ENCODE data around the gene TENM4. TPM values are rescaled to one million over a fixed set of nuclear protein-coding genes. Genes with fewer than 3 reads are reported as not detected.

Gene TENM4
- polyA plus RNA-seq, 1 experiment = 5.5 TPM

DNA sequence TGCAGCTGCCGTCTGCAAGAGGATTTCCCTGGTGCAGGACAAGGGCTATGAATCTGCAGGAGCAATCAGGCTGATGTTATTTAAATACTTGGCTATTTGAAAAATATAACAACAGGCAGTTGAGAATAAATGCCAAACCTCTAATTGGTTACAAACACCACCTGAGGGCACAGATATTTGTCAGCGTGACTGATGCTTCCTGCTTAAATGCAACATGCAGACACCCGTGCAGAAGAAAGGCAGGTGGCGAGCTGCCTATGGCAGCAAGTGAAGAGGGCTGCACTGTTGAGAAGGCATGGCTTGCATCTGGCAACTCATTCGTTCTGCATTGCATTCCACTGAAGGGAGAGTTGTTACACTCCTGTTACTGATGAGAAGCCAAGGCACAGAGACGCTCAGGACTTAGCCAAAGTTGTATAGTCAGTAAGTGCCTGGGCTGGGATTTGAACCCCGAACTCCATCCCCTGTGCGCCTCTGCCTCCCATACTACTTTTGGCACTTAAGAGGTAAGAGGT, 350.6 kb downstream of the TENM4 start:
- no peak for DNase-seq (ENCODE audit: low read depth, low spot score)
- ChIA-PET POLR2A (no interaction called here), CTCF (interaction anchor here (1.0 to 3.2 kb wide), 3 partner anchors 10 to 444 kb away, joined by 3 to 16 read pairs (median 6); no protein-coding TSS in a partner anchor)
- H3K9me3 ChIP-seq (ENCODE audit: control insufficient read depth, insufficient read depth, low read length) = peaks cover 7% of the 10 kb centered on the region; the same call in 1 of the 2 replicates
- no peaks in the 10 kb centered on the region for H3K27me3 ChIP-seq (ENCODE audit: control insufficient read depth, insufficient read depth, low read length)
- TF ChIP-seq, protein P1, sequence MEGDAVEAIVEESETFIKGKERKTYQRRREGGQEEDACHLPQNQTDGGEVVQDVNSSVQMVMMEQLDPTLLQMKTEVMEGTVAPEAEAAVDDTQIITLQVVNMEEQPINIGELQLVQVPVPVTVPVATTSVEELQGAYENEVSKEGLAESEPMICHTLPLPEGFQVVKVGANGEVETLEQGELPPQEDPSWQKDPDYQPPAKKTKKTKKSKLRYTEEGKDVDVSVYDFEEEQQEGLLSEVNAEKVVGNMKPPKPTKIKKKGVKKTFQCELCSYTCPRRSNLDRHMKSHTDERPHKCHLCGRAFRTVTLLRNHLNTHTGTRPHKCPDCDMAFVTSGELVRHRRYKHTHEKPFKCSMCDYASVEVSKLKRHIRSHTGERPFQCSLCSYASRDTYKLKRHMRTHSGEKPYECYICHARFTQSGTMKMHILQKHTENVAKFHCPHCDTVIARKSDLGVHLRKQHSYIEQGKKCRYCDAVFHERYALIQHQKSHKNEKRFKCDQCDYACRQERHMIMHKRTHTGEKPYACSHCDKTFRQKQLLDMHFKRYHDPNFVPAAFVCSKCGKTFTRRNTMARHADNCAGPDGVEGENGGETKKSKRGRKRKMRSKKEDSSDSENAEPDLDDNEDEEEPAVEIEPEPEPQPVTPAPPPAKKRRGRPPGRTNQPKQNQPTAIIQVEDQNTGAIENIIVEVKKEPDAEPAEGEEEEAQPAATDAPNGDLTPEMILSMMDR (IDR thresholded peaks at IDR 0.05; ENCODE audit: low read depth, low read length) = no peak
- H3K4me3 ChIP-seq (ENCODE audit: low read depth, low read length) = no peak overlapping the region
- no peak overlapping the region for H3K27ac ChIP-seq (ENCODE audit: low read depth, low read length)

DNA sequence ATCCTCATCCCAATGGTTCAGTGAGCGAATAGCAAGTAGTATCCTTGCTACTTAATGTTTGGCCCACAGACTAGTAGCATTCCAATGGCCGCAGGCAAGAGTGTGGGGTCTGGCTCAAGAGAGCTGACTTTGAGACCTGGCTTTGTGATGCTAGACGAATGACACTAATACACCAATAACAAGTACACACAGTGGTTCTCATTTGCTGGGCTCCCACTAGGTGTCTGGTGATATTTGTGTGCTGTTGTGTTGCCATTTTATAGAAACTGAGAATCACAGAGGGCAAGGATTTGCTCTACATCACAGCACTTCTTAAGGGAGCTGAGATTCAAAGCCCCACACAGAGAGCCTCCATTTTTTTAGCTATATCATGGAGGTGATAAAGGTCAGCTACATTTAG, 351.2 kb downstream of the TENM4 start:
- DNase-seq (ENCODE audit: low read depth, low spot score) = no peak
- Histone ChIP-seq H3K27me3 (ENCODE audit: control insufficient read depth, insufficient read depth, low read length) (no peaks in the 10 kb centered on the region), H3K9me3 (ENCODE audit: control insufficient read depth, insufficient read depth, low read length) (peaks cover 7% of the 10 kb centered on the region; the same call in 1 of the 2 replicates), H3K27ac (ENCODE audit: low read depth, low read length) (no peak overlapping the region), H3K4me3 (ENCODE audit: low read depth, low read length) (no peak overlapping the region)
- TF ChIP-seq, protein P1 (IDR thresholded peaks at IDR 0.05; ENCODE audit: low read depth, low read length) = no peak
- ChIA-PET POLR2A (no interaction called here), CTCF (interaction anchor here (1.0 to 1.3 kb wide), 2 partner anchors 10 to 128 kb away, joined by 3 to 6 read pairs; no protein-coding TSS in a partner anchor)

DNA sequence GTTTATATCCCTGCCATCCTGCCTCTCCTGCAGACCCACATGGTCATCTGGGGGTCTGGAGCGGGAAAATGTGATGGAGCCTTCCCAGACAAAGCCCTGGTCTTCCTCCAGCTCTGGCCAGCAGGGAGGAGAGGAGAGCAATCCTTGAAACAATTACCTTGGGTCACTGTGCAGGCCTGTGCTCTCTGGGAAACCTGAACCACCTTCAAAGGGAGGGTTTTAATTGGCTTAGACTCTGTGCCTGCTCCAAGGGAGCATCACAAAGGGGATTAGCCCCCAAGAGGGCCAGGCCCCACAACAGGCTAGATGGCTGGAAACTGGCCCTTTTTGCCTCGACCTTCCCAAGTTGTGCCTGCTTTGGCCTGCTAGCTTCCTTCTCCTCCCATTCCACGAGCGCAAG, 351.9 kb downstream of the TENM4 start:
- Histone ChIP-seq H3K9me3 (ENCODE audit: control insufficient read depth, insufficient read depth, low read length) (peaks cover 7% of the 10 kb centered on the region; the same call in 1 of the 2 replicates), H3K4me3 (ENCODE audit: low read depth, low read length) (no peak overlapping the region), H3K27me3 (ENCODE audit: control insufficient read depth, insufficient read depth, low read length) (no peaks in the 10 kb centered on the region), H3K27ac (ENCODE audit: low read depth, low read length) (no peak overlapping the region)
- ChIA-PET POLR2A (no interaction called here), CTCF (interaction anchor here (1.0 to 2.6 kb wide), 3 partner anchors 11 to 444 kb away, joined by 3 to 19 read pairs (median 6); no protein-coding TSS in a partner anchor)
- TF ChIP-seq, protein P1 (IDR thresholded peaks at IDR 0.05; ENCODE audit: low read depth, low read length) = no peak
- DNase-seq (ENCODE audit: low read depth, low spot score) = no peak

DNA sequence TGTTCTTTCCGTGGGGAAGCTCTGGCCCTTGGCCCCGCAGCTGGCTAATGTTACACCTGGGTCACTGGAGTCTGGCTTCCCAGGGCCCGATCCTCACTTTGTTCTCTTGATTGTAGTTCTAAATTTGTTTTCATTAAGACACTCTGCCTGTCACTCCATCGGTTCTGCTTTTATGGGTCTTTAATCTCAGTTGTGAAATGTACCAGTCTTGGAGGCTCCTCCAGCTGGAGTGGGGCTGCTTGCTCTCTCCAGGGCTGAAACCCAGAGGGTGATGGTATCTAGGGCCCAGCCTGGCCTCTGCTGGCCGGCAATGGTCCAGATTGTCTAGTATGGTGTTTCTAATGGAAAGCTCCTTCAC, 352.9 kb downstream of the TENM4 start:
- H3K9me3 ChIP-seq (ENCODE audit: control insufficient read depth, insufficient read depth, low read length) = no peaks in the 10 kb centered on the region
- H3K4me3 ChIP-seq (ENCODE audit: low read depth, low read length) = no peak overlapping the region
- TF ChIP-seq, protein P1 (IDR thresholded peaks at IDR 0.05; ENCODE audit: low read depth, low read length) = peak; percentile 20; the same call in 1 of the 2 replicates
- ChIA-PET CTCF (interaction anchor here (1.1 to 2.6 kb wide), 5 partner anchors 12 to 443 kb away, joined by 3 to 19 read pairs (median 8); no protein-coding TSS in a partner anchor), POLR2A (no interaction called here)
- no peaks in the 10 kb centered on the region for H3K27me3 ChIP-seq (ENCODE audit: control insufficient read depth, insufficient read depth, low read length)
- H3K27ac ChIP-seq (ENCODE audit: low read depth, low read length) = no peak overlapping the region
- no peak for DNase-seq (ENCODE audit: low read depth, low spot score)

DNA sequence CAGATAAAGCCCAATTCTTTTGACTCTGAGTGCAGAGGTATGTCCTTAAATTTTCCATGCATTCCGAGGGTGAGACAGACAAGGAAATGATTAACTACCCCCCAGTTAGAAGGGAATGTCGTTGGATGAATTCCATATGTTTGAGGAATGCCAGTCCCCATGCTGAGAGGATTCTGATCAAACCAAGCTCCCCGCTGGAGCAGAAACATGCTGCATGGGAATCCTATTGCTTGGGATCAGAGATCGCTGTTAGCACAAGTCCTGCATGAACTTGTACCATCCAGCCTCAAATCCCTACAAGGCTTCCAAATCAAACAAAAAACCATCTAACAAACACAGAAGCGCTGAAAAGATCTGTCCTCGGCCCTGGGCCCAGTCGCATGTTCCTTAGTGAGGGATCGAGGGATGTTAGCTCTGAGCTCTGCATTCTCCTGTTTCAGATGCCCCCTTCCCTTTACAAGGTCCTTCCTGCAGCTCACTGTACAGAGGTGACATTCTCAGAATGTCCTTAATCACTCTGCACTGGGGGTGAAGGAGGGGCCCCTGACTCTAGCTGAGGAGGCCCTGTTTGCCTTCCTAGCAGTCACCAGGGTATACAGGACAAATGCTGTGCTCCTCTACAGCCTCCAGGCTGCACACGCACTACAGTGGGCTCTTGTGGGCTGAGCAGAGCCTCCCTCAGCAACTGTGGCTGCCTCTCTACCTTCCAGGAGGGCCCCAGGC, 353.4 kb downstream of the TENM4 start:
- TF ChIP-seq, protein P1 (IDR thresholded peaks at IDR 0.05; ENCODE audit: low read depth, low read length) = no peak
- ChIA-PET CTCF (interaction anchor here (0.6 to 2.6 kb wide), 6 partner anchors 13 to 442 kb away, joined by 3 to 19 read pairs (median 6); no protein-coding TSS in a partner anchor), POLR2A (no interaction called here)
- H3K9me3 ChIP-seq (ENCODE audit: control insufficient read depth, insufficient read depth, low read length) = no peaks in the 10 kb centered on the region
- no peaks in the 10 kb centered on the region for H3K27me3 ChIP-seq (ENCODE audit: control insufficient read depth, insufficient read depth, low read length)
- DNase-seq (ENCODE audit: low read depth, low spot score) = no peak
- H3K4me3 ChIP-seq (ENCODE audit: low read depth, low read length) = no peak overlapping the region
- H3K27ac ChIP-seq (ENCODE audit: low read depth, low read length) = peak overlapping the region; percentile 42
